Neutrophil (primary cell): ENCODE results near the gene ALDH1B1.

Experiments used
- H3K27ac ChIP-seq: fragments of 200-600 bp; sonication (generic); 2 replicates; pipeline ENCODE4 v1.5.1; 2016; ENCODE audit warnings: mild to moderate bottlenecking, moderate library complexity
- H3K27me3 ChIP-seq: fragments of 200-600 bp; sonication (generic); 2 replicates; pipeline ENCODE4 v1.6.0; 2016; ENCODE audit warnings: mild to moderate bottlenecking
- H3K36me3 ChIP-seq: fragments of 200-600 bp; sonication (generic); 2 replicates; pipeline ENCODE4 v1.5.1; 2017
- H3K4me1 ChIP-seq, 2 experiments: fragments of 200-600 bp in 1 of 2; sonication (generic) in 1 of 2; 1 replicate in 1 of 2; 2 replicates in 1 of 2; pipeline versions ENCODE4 v1.5.1 to v1.6.1; 2013 to 2016; ENCODE audit warnings: low read depth in 1 of 2, low read length in 1 of 2, mild to moderate bottlenecking in 1 of 2, moderate library complexity in 1 of 2; ENCODE audit not compliant: control insufficient read depth in 1 of 2, insufficient read depth in 1 of 2
- H3K4me3 ChIP-seq, 2 experiments: fragments of 200-600 bp in 1 of 2; sonication (generic) in 1 of 2; 1 replicate in 1 of 2; 2 replicates in 1 of 2; pipeline ENCODE4 v1.5.1; 2013 to 2016; ENCODE audit warnings: low read depth in 1 of 2, low read length in 1 of 2, mild to moderate bottlenecking in 1 of 2, moderate library complexity in 1 of 2
- H3K9me3 ChIP-seq: fragments of 200-600 bp; sonication (generic); 2 replicates; pipeline ENCODE4 v1.5.1; 2016
- CTCF ChIP-seq: fragments of 200-600 bp; sonication (generic); IDR thresholded peaks from 2 replicates; pipeline ENCODE4 v1.5.1; 2016; ENCODE audit warnings: antibody characterized with exemption

The ALDH1B1 gene

GRCh38 chr9:38439291-38439915, 46.9 kb downstream of the ALDH1B1 start:
- Histone ChIP-seq H3K27ac (no peak overlapping the region), H3K36me3 (no peaks in the 10 kb centered on the region), H3K4me1 (peaks cover 0 to 6% of the 10 kb centered on the region in 2 experiments), H3K4me3 (no peak overlapping the region), H3K9me3 (no peaks in the 10 kb centered on the region), H3K27me3 (peaks cover 5% of the 10 kb centered on the region)
- no peak for TF ChIP-seq CTCF

DNA sequence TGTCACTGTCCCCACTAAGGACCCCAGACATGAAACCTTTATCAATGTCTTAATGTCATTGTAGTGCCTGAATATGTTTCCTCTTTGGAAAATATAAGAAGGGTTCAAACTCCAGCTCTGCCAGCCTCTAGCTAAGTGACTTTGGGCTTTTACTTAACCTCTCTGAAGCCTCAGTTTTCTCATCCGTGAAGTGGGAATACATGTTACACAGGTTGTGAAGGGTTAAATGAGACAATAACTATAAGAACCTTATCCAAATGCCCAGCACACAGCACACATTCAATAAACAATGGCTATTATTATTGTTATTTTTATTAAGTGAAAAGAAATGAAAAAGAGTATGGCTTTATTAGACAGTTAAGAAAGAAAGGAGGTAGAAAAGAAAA, 47.4 kb downstream of the ALDH1B1 start:
- H3K4me1 ChIP-seq: peaks cover 0 to 6% of the 10 kb centered on the region in 2 experiments
- H3K27ac ChIP-seq: no peak overlapping the region
- no peak for TF ChIP-seq CTCF

DNA sequence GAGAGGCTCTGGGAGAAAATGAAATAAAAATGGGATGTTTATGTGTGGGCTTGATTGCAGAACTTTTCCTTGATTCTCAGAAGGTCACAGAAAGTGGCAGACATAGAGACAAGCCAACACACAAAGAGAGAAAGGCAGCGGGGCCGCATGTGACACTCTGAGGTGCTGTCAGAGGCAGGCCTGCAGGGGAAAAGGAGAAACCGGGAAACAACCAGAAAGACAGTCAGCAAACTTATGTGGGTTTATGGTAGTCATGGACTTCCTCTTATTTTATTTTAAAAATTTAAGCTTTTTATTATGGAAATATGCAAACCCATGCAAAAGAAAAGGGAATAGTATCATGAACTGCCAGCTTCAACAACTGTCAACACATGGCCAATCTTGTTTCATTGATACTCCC, 48.0 kb downstream of the ALDH1B1 start:
- peaks cover 0 to 6% of the 10 kb centered on the region in 2 experiments for H3K4me1 ChIP-seq
- H3K27me3 ChIP-seq: peaks cover 9% of the 10 kb centered on the region
- no peaks in the 10 kb centered on the region for H3K36me3 ChIP-seq
- no peak for TF ChIP-seq CTCF
- H3K27ac ChIP-seq: no peak overlapping the region
- no peaks in the 10 kb centered on the region for H3K9me3 ChIP-seq
- no peak overlapping the region for H3K4me3 ChIP-seq

More for the DNA sequence above, 47.4 kb downstream of the ALDH1B1 start:
- H3K36me3 ChIP-seq: no peaks in the 10 kb centered on the region
- H3K9me3 ChIP-seq: no peaks in the 10 kb centered on the region
- no peak overlapping the region for H3K4me3 ChIP-seq
- H3K27me3 ChIP-seq: peaks cover 5% of the 10 kb centered on the region

DNA sequence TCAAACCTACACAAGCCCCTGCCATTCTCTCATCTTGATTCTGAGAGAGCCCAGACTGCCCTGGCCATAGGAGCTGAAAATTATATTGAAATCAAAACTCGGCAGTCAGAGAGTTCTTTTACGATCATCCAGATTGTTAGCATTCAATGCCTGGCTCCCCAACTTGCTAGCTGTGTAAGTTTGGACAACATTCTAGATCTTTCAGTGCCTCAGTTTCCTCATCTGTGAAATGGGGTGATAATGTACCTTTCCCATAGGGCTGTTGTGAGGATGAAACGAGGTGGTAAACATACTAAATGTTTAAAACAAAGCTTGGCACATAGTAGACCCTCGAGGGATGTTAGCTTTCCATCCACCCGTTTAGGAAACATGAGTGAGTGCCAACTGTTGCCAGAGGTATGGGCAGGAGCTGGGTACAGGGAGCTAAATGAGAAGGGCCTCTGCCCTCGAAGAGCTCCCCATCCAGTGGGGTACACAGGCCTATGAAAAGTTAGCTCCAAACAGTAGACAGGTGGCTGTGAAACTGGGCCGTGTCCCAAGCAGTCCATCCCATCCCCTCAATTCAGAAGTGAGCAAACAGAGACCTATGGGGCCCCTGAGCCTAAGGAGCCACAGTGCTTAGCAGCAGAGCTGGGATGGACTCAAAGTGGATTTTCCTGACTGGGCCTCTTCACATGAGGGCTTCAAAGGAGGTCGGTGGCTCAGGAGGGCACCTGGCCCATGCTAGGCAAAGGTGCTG, 49.0 kb downstream of the ALDH1B1 start:
- Histone ChIP-seq H3K9me3 (no peaks in the 10 kb centered on the region), H3K36me3 (no peaks in the 10 kb centered on the region), H3K27ac (no peak overlapping the region), H3K27me3 (peaks cover 19% of the 10 kb centered on the region), H3K4me1 (peaks cover 0 to 6% of the 10 kb centered on the region in 2 experiments), H3K4me3 (no peak overlapping the region)
- no peak for TF ChIP-seq CTCF

DNA sequence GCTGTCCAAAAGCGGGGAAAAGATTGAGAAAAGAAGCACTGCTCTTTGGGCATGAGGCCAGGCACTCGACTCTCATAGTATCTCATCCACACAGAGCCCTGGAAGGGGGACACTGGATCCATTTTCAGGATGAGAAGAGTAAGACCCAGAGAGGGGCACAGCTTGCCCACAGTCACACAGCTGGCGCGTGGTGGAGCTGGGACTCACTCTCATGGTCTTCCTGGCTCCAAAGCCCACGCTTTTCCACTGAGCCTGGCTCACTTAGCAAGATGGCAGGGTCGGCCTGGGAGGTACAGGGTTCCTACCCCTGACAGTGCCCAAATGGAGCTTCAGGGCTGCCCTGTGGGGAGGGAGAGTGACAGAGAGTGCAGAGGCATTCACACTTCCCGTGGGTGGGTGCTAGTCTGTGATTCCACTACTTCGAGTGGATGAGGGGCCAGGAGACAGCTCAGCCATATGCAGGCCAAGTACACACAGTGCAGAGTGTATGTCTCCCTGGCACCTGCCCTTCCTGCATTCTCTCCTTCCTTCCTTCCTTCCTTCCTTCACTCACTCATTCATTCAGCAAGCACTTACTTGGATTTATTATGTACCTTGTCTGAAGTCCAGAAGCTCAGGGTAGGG, 50.1 kb downstream of the ALDH1B1 start:
- TF ChIP-seq CTCF: no peak
- no peak overlapping the region for H3K4me3 ChIP-seq
- H3K36me3 ChIP-seq: no peaks in the 10 kb centered on the region
- no peak overlapping the region for H3K27ac ChIP-seq
- peaks cover 0 to 2% of the 10 kb centered on the region in 2 experiments for H3K4me1 ChIP-seq
- no peaks in the 10 kb centered on the region for H3K9me3 ChIP-seq
- peaks cover 24% of the 10 kb centered on the region for H3K27me3 ChIP-seq
